WTC11 (cell line): ENCODE results near the gene GLRA1. TPM values are rescaled to one million over a fixed set of nuclear protein-coding genes. Genes with fewer than 3 reads are reported as not detected.

Experiments
- ATAC-seq: fragments of 200-7000 bp; cut with Tn5 transposase; 2 replicates; pipeline ENCODE4 v1.10.0; 2021; ENCODE audit warnings: mild to moderate bottlenecking, moderate library complexity
- CTCF ChIA-PET: fragments of 300-600 bp; sonication (Branson Sonifier 250); formaldehyde crosslinking; loops from one replicate; lab custom pipeline; 2021; ENCODE audit warnings: antibody characterized with exemption; lab: Charles Lee
- POLR2A ChIA-PET: fragments of 350-600 bp; sonication (Branson Sonifier 250); formaldehyde crosslinking; loops from one replicate; lab custom pipeline; 2021; ENCODE audit warnings: antibody characterized with exemption; lab: Charles Lee
- DNase-seq: peaks from one replicate; pipeline ENCODE4 v3.0.0; 2021; ENCODE audit warnings: low spot score
- H3K27ac Mint-ChIP-seq: 2 replicates; pipeline ENCODE4 v1.8.0; 2021; ENCODE audit warnings: mixed read lengths
- H3K27me3 Mint-ChIP-seq: 2 replicates; pipeline ENCODE4 v1.8.0; 2021; ENCODE audit warnings: low read depth, mild to moderate bottlenecking, moderate library complexity, mixed read lengths
- H3K36me3 Mint-ChIP-seq: 2 replicates; pipeline ENCODE4 v1.8.0; 2021; ENCODE audit warnings: mixed read lengths
- H3K4me1 Mint-ChIP-seq: 2 replicates; pipeline ENCODE4 v1.8.0; 2022; ENCODE audit warnings: mixed read lengths
- H3K4me3 Mint-ChIP-seq: 2 replicates; pipeline ENCODE4 v1.8.0; 2021; ENCODE audit warnings: mild to moderate bottlenecking, moderate library complexity, mixed read lengths
- H3K9me3 Mint-ChIP-seq: 2 replicates; pipeline ENCODE4 v1.8.0; 2021; ENCODE audit warnings: mixed read lengths
- CBFB ChIP-seq: sonication (generic); formaldehyde crosslinking; IDR thresholded peaks from 2 replicates; pipeline ENCODE4 v1.8.1; 2022; ENCODE audit warnings: mild to moderate bottlenecking, low read depth, missing genetic modification reagents
- CREB1 ChIP-seq: sonication (generic); formaldehyde crosslinking; IDR thresholded peaks from 2 replicates; pipeline ENCODE4 v1.8.0; 2023; ENCODE audit warnings: mild to moderate bottlenecking, missing genetic modification reagents
- CTCF ChIP-seq: fragments of 200-600 bp; IDR thresholded peaks from 2 replicates; pipeline ENCODE4 v1.8.0; 2022; ENCODE audit warnings: antibody characterized with exemption
- EMX1 ChIP-seq: fragments of 250-450 bp; sonication (Bioruptor Pico); IDR thresholded peaks from 2 replicates; pipeline ENCODE4 v1.8.0; 2021; ENCODE audit warnings: mild to moderate bottlenecking
- ESRRA ChIP-seq: sonication (generic); formaldehyde crosslinking; IDR thresholded peaks from 2 replicates; pipeline ENCODE4 v1.8.1; 2022; ENCODE audit warnings: mild to moderate bottlenecking, missing genetic modification reagents, borderline replicate concordance
- FOXJ3 ChIP-seq: sonication (generic); formaldehyde crosslinking; IDR thresholded peaks from 2 replicates; pipeline ENCODE4 v1.9.0; 2021; ENCODE audit warnings: missing genetic modification reagents, mild to moderate bottlenecking, borderline replicate concordance
- GRHL2 ChIP-seq: fragments of 250-450 bp; sonication (Bioruptor Pico); IDR thresholded peaks from 2 replicates; pipeline ENCODE4 v1.8.0; 2022; ENCODE audit warnings: mild to moderate bottlenecking, moderate library complexity; ENCODE audit not compliant: insufficient replicate concordance, severe bottlenecking
- IRF2 ChIP-seq: sonication (generic); formaldehyde crosslinking; IDR thresholded peaks from 2 replicates; pipeline ENCODE4 v1.8.0; 2022; ENCODE audit warnings: low read depth, missing genetic modification reagents, borderline replicate concordance
- NR3C1 ChIP-seq: sonication (generic); formaldehyde crosslinking; conservative IDR thresholded peaks from 2 replicates; pipeline ENCODE4 v1.8.1; 2023; ENCODE audit warnings: low read depth, mild to moderate bottlenecking, missing genetic modification reagents
- PRRX2 ChIP-seq: fragments of 250-450 bp; sonication (Bioruptor Pico); IDR thresholded peaks from 2 replicates; pipeline ENCODE4 v1.8.0; 2021; ENCODE audit warnings: mild to moderate bottlenecking
- SOX15 ChIP-seq: fragments of 250-450 bp; sonication (Bioruptor Pico); IDR thresholded peaks from 2 replicates; pipeline ENCODE4 v1.9.0; 2021; ENCODE audit warnings: mild to moderate bottlenecking
- TCF7 ChIP-seq: sonication (generic); formaldehyde crosslinking; IDR thresholded peaks from 2 replicates; pipeline ENCODE4 v1.8.0; 2022; ENCODE audit warnings: mild to moderate bottlenecking, low read depth, missing genetic modification reagents, moderate library complexity
- TEAD1 ChIP-seq: sonication (generic); formaldehyde crosslinking; IDR thresholded peaks from 2 replicates; pipeline ENCODE4 v1.8.0; 2022; ENCODE audit warnings: mild to moderate bottlenecking, missing genetic modification reagents
- TP53 ChIP-seq: sonication (generic); formaldehyde crosslinking; IDR thresholded peaks from 2 replicates; pipeline ENCODE4 v1.8.1; 2023; ENCODE audit warnings: mild to moderate bottlenecking, missing genetic modification reagents
- ZNF219 ChIP-seq: sonication (generic); formaldehyde crosslinking; IDR thresholded peaks from 2 replicates; pipeline ENCODE4 v1.8.0; 2023; ENCODE audit warnings: missing genetic modification reagents, mild to moderate bottlenecking, borderline replicate concordance
- ZNF232 ChIP-seq: sonication (generic); formaldehyde crosslinking; IDR thresholded peaks from 2 replicates; pipeline ENCODE4 v1.8.0; 2022; ENCODE audit warnings: mild to moderate bottlenecking, missing genetic modification reagents
- ZSCAN18 ChIP-seq: fragments of 250-450 bp; sonication (Bioruptor Pico); IDR thresholded peaks from 2 replicates; pipeline ENCODE4 v2.1.2; 2022; ENCODE audit warnings: mild to moderate bottlenecking, moderate library complexity
- total RNA-seq: library from RNA; stranded (reverse); gene quantifications from 3 replicates; pipeline ENCODE4 v1.2.3, GENCODE V29; 2021
- TF ChIP-seq, protein P1 (sequence below): sonication (generic); formaldehyde crosslinking; conservative IDR thresholded peaks from 2 replicates; pipeline ENCODE4 v1.8.1; 2022; ENCODE audit warnings: mild to moderate bottlenecking, missing genetic modification reagents
- TF ChIP-seq, protein P2 (sequence below): sonication (generic); formaldehyde crosslinking; IDR thresholded peaks from 2 replicates; pipeline ENCODE4 v1.8.0; 2023; ENCODE audit warnings: missing genetic modification reagents
- TF ChIP-seq, protein P3 (sequence below): fragments of 250-450 bp; sonication (Bioruptor Pico); IDR thresholded peaks from 2 replicates; pipeline ENCODE4 v1.9.0; 2021; ENCODE audit warnings: moderate library complexity, mild to moderate bottlenecking, inconsistent platforms, borderline replicate concordance
- TF ChIP-seq, protein P4 (sequence below): sonication (generic); formaldehyde crosslinking; IDR thresholded peaks from 2 replicates; pipeline ENCODE4 v1.8.1; 2022; ENCODE audit warnings: mild to moderate bottlenecking, moderate library complexity, missing genetic modification reagents

The GLRA1 gene
- total RNA-seq, 1 experiment from 2014 or later, result not detected

DNA sequence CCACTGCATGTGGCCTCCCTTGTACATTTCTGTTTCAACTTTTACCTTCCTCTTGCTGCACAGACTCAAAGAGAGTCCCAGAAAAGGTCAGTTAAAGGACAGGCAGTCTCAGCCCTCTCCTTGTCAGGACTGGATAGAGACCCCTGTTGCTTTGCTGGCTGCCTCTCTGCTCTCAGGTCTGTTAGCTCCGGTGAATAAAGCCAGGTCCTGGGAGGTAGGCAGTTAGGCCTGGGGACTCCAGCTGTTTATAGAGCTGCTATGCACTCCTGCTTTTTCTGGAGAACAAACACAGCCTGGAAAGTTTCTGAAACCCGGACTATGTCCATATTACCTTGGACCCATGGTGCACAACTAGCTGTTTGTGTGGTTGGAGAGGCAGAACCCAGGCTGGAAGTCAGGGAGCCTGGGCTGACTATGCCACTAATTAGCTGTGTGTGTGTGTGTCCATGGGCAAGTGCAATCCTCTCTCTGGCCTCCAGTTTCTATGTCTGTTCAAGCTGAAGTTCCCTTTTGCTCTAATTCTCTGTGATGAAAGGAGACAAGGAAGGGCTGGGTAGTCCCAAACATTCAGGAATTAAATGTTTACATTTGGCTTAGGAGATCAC is 42.9 kb downstream of the GLRA1 start:
- DNase-seq, result no peak
- Mint-ChIP-seq H3K4me1 (peaks cover 11% of the 10 kb centered on the region), H3K36me3 (0 out of 2 replicates have a peak, but pooled peaks cover 4% of the 10 kb centered on the region), H3K4me3 (no peak overlapping the region), H3K27me3 (peaks cover 66% of the 10 kb centered on the region), H3K27ac (no peak overlapping the region), H3K9me3 (peaks cover 13% of the 10 kb centered on the region)
- CTCF ChIA-PET, result interaction anchor here (1.2 kb wide), 1 partner anchor 56 kb away, joined by 4 read pairs; no protein-coding TSS in a partner anchor
- ATAC-seq, result peak; percentile 74
- POLR2A ChIA-PET, result no interaction called here
- TF ChIP-seq, protein P1, sequence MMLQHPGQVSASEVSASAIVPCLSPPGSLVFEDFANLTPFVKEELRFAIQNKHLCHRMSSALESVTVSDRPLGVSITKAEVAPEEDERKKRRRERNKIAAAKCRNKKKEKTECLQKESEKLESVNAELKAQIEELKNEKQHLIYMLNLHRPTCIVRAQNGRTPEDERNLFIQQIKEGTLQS (CRISPR knock-in tag), result no peak
- no peak for TF ChIP-seq ZNF232 (CRISPR knock-in tag)
- TF ChIP-seq, protein P2, sequence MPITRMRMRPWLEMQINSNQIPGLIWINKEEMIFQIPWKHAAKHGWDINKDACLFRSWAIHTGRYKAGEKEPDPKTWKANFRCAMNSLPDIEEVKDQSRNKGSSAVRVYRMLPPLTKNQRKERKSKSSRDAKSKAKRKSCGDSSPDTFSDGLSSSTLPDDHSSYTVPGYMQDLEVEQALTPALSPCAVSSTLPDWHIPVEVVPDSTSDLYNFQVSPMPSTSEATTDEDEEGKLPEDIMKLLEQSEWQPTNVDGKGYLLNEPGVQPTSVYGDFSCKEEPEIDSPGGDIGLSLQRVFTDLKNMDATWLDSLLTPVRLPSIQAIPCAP, result no peak
- TF ChIP-seq GRHL2 (CRISPR knock-in tag), result no peak
- no peak for TF ChIP-seq CBFB (CRISPR knock-in tag)
- no peak for TF ChIP-seq TP53 (CRISPR knock-in tag)
- no peak for TF ChIP-seq FOXJ3 (CRISPR knock-in tag)
- no peak for TF ChIP-seq NR3C1
- TF ChIP-seq EMX1, result no peak

DNA sequence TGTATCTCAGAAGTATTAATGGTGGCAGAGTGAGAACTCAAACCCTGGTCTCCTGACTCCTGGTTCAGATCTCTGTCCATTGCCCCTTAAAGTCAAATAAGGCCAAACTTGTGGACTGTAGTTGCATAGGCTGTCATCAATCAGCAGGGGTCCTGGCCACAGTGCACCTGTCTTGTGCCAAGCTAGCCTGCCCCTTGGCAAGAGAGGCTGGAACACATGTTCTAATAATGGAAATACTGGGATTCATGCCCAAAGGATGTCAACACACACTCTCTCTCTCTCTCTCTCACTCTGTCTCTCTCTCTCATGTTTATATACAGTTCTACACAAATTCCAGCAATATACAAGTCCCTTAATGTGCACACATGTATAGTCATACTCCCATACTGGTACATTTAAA is 44.3 kb downstream of the GLRA1 start:
- H3K4me3 Mint-ChIP-seq, result no peak overlapping the region
- ATAC-seq (no peak), DNase-seq (no peak)
- TF ChIP-seq PRRX2 (CRISPR knock-in tag) (no peak), ESRRA (CRISPR knock-in tag) (no peak), IRF2 (CRISPR knock-in tag) (no peak), ZNF219 (no peak), CREB1 (no peak), TCF7 (CRISPR knock-in tag) (no peak), SOX15 (CRISPR knock-in tag) (no peak), ZSCAN18 (CRISPR knock-in tag) (no peak), TEAD1 (CRISPR knock-in tag) (no peak)
- TF ChIP-seq, protein P3, sequence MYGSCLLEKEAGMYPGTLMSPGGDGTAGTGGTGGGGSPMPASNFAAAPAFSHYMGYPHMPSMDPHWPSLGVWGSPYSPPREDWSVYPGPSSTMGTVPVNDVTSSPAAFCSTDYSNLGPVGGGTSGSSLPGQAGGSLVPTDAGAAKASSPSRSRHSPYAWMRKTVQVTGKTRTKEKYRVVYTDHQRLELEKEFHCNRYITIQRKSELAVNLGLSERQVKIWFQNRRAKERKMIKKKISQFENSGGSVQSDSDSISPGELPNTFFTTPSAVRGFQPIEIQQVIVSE, result no peak
- TF ChIP-seq, protein P4, sequence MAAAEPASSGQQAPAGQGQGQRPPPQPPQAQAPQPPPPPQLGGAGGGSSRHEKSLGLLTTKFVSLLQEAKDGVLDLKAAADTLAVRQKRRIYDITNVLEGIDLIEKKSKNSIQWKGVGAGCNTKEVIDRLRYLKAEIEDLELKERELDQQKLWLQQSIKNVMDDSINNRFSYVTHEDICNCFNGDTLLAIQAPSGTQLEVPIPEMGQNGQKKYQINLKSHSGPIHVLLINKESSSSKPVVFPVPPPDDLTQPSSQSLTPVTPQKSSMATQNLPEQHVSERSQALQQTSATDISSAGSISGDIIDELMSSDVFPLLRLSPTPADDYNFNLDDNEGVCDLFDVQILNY (CRISPR knock-in tag), result no peak
- H3K27ac Mint-ChIP-seq, result no peak overlapping the region
- CTCF ChIA-PET, result no interaction called here
- POLR2A ChIA-PET, result no interaction called here
- H3K9me3 Mint-ChIP-seq, result peaks cover 13% of the 10 kb centered on the region
- H3K27me3 Mint-ChIP-seq, result peaks cover 64% of the 10 kb centered on the region
- H3K4me1 Mint-ChIP-seq, result peaks cover 2% of the 10 kb centered on the region
- H3K36me3 Mint-ChIP-seq, result 0 out of 2 replicates have a peak, but pooled peaks cover 4% of the 10 kb centered on the region

GRCh38 chr5:151873701-151874100 is 51.0 kb downstream of the GLRA1 start:
- DNase-seq, result no peak
- H3K36me3 Mint-ChIP-seq, result 0 out of 2 replicates have a peak, but pooled peaks cover 4% of the 10 kb centered on the region
- H3K4me3 Mint-ChIP-seq, result no peak overlapping the region
- H3K27ac Mint-ChIP-seq, result no peak overlapping the region
- ATAC-seq, result no peak
- peaks cover 7% of the 10 kb centered on the region for H3K27me3 Mint-ChIP-seq
- no peaks in the 10 kb centered on the region for H3K4me1 Mint-ChIP-seq
- H3K9me3 Mint-ChIP-seq, result peaks cover 17% of the 10 kb centered on the region
- ChIA-PET CTCF (no interaction called here), POLR2A (no interaction called here)
- TF ChIP-seq CTCF, result no peak
